OCI-M2 (cell line): ENCODE data around the gene DST.

Source experiments
- DNase-seq: peaks from one replicate; lab custom pipeline; 2025; ENCODE audit not compliant: unreplicated experiment; lab: John Stamatoyannopoulos, UW

The DST gene

GRCh38 chr6:56440551-56440981 lies 202.1 kb downstream of the DST start:
- DNase-seq: no peak

- DNase-seq: no peak
Measured at GRCh38 chr6:56437171-56437900, 205.4 kb downstream of the DST start.

GRCh38 chr6:56435754-56436153 lies 206.9 kb downstream of the DST start:
- DNase-seq: no peak

GRCh38 chr6:56435326-56435725 lies 207.4 kb downstream of the DST start:
- DNase-seq: no peak

- DNase-seq: no peak
Measured at GRCh38 chr6:56434606-56435005, 208.1 kb downstream of the DST start.

GRCh38 chr6:56433119-56433518 lies 209.6 kb downstream of the DST start:
- DNase-seq: no peak

- no peak for DNase-seq
Measured at GRCh38 chr6:56432194-56432593, 210.5 kb downstream of the DST start.

GRCh38 chr6:56430629-56431600 lies 211.8 kb downstream of the DST start:
- no peak for DNase-seq

- DNase-seq: no peak
Measured at GRCh38 chr6:56424542-56425083, 218.1 kb downstream of the DST start.

- no peak for DNase-seq
Measured at GRCh38 chr6:56424064-56424463, 218.6 kb downstream of the DST start.

GRCh38 chr6:56420296-56420695 lies 222.4 kb downstream of the DST start:
- no peak for DNase-seq

GRCh38 chr6:56419191-56419590 lies 223.5 kb downstream of the DST start:
- no peak for DNase-seq

- DNase-seq: no peak
Measured at GRCh38 chr6:56417823-56418222, 224.9 kb downstream of the DST start.

GRCh38 chr6:56416247-56416646 lies 226.4 kb downstream of the DST start:
- DNase-seq: no peak

GRCh38 chr6:56408976-56409375 lies 233.7 kb downstream of the DST start:
- DNase-seq: no peak
